Trophoblast cell (in vitro differentiated cells and primary cell): ENCODE measurements around the gene SERINC3.

Experiments used
- DNase-seq, 2 donors: peaks; one replicate each; pipeline ENCODE4 v3.0.0-alpha.2; 2016
- H2AFZ ChIP-seq: 2 replicates; pipeline ENCODE4 v1.6.1; 2013; ENCODE audit warnings: low read length, moderate library complexity, mild to moderate bottlenecking; ENCODE audit not compliant: insufficient read depth, poor library complexity
- H2AK5ac ChIP-seq: 2 replicates; pipeline ENCODE4 v1.6.1; 2013; ENCODE audit warnings: mild to moderate bottlenecking, low read length
- H2BK120ac ChIP-seq: 2 replicates; pipeline ENCODE4 v1.6.1; 2013; ENCODE audit warnings: low read length, mild to moderate bottlenecking, moderate library complexity; ENCODE audit not compliant: insufficient read depth, poor library complexity
- H2BK12ac ChIP-seq: 2 replicates; pipeline ENCODE4 v1.6.1; 2013; ENCODE audit warnings: mild to moderate bottlenecking, low read length, moderate library complexity
- H2BK5ac ChIP-seq: 2 replicates; pipeline ENCODE4 v1.6.1; 2013; ENCODE audit warnings: low read length, low read depth, moderate library complexity, mild to moderate bottlenecking; ENCODE audit not compliant: poor library complexity
- H3K14ac ChIP-seq: 2 replicates; pipeline ENCODE4 v1.6.1; 2013; ENCODE audit warnings: mild to moderate bottlenecking, low read length
- H3K18ac ChIP-seq: 2 replicates; pipeline ENCODE4 v1.6.1; 2013; ENCODE audit warnings: mild to moderate bottlenecking, low read length
- H3K23ac ChIP-seq: 2 replicates; pipeline ENCODE4 v1.6.1; 2013; ENCODE audit warnings: low read length
- H3K27ac ChIP-seq: 2 replicates; pipeline ENCODE4 v1.5.1; 2013; ENCODE audit warnings: low read depth, mild to moderate bottlenecking, inconsistent platforms, low read length, moderate library complexity
- H3K27me3 ChIP-seq: 2 replicates; pipeline ENCODE4 v1.6.1; 2013; ENCODE audit warnings: inconsistent platforms, mild to moderate bottlenecking, low read length, moderate library complexity; ENCODE audit not compliant: insufficient read depth
- H3K36me3 ChIP-seq, 2 experiments: 1 replicate in 1 of 2; 2 replicates in 1 of 2; pipeline ENCODE4 v1.6.1; 2013; ENCODE audit warnings: low read length in 2 of 2, mild to moderate bottlenecking in 2 of 2, moderate library complexity in 1 of 2; ENCODE audit not compliant: insufficient read depth in 2 of 2, control insufficient read depth in 1 of 2
- H3K4ac ChIP-seq: 2 replicates; pipeline ENCODE4 v1.6.1; 2013; ENCODE audit warnings: low read depth, mild to moderate bottlenecking, low read length, moderate library complexity
- H3K4me1 ChIP-seq, 2 experiments: 1 replicate in 1 of 2; 2 replicates in 1 of 2; pipeline ENCODE4 v1.6.1; 2013; ENCODE audit warnings: low read length in 2 of 2, mild to moderate bottlenecking in 2 of 2, moderate library complexity in 1 of 2; ENCODE audit not compliant: insufficient read depth in 2 of 2, control insufficient read depth in 1 of 2
- H3K4me2 ChIP-seq: 2 replicates; pipeline ENCODE4 v1.6.1; 2013; ENCODE audit warnings: inconsistent platforms, mild to moderate bottlenecking, low read length, moderate library complexity
- H3K4me3 ChIP-seq: 2 replicates; pipeline ENCODE4 v1.5.1; 2013; ENCODE audit warnings: mild to moderate bottlenecking, low read depth, low read length, inconsistent platforms
- H3K79me1 ChIP-seq: one replicate; pipeline ENCODE4 v1.6.1; 2013; ENCODE audit warnings: low read length
- H3K79me2 ChIP-seq: 2 replicates; pipeline ENCODE4 v1.6.1; 2013; ENCODE audit warnings: low read length, mild to moderate bottlenecking; ENCODE audit not compliant: control insufficient read depth, insufficient read depth, poor library complexity
- H3K9ac ChIP-seq: 2 replicates; pipeline ENCODE4 v1.6.1; 2013; ENCODE audit warnings: mild to moderate bottlenecking, low read length
- H3K9me3 ChIP-seq: 2 replicates; pipeline ENCODE4 v1.6.1; 2013; ENCODE audit warnings: low read depth, mild to moderate bottlenecking, control low read depth, inconsistent platforms, low read length; ENCODE audit not compliant: insufficient read depth
- H4K12ac ChIP-seq: 2 replicates; pipeline ENCODE4 v1.6.1; 2013; ENCODE audit warnings: low read depth, mild to moderate bottlenecking, low read length, moderate library complexity
- H4K8ac ChIP-seq: 2 replicates; pipeline ENCODE4 v1.6.1; 2013; ENCODE audit warnings: low read depth, mild to moderate bottlenecking, low read length, moderate library complexity
- H4K91ac ChIP-seq: one replicate; pipeline ENCODE4 v1.6.1; 2013; ENCODE audit warnings: low read depth, mild to moderate bottlenecking, low read length, moderate library complexity
- WGBS: extraction: QIAGEN DNeasy Blood & Tissue Kit; methylation state at CpG from one replicate; pipeline ENCODE4 v1.1.7; 2013; ENCODE audit warnings: missing lambda C conversion rate; ENCODE audit not compliant: insufficient read length, insufficient coverage; ENCODE audit errors: extremely low coverage; 5-methylcytosine and 5-hydroxymethylcytosine counted together

Gene SERINC3

GRCh38 chr20:44527716-44528199, 5.9 kb upstream of the SERINC3 start:
- no peaks in the 10 kb centered on the region for H3K9me3 ChIP-seq
- H2AK5ac ChIP-seq: no peak overlapping the region
- H3K23ac ChIP-seq: no peak overlapping the region
- no peak overlapping the region for H4K91ac ChIP-seq
- H3K36me3 ChIP-seq: no peaks in the 10 kb centered on the region
- no CpG with 5 or more reads among the region's 4 CpGs for WGBS
- H3K9ac ChIP-seq: no peak overlapping the region
- DNase-seq: no peak
- no peak overlapping the region for H2BK12ac ChIP-seq
- H3K4me1 ChIP-seq: peaks cover 14 to 15% of the 10 kb centered on the region in 2 experiments
- peaks cover 20% of the 10 kb centered on the region for H3K79me1 ChIP-seq
- H3K27ac ChIP-seq: no peak overlapping the region
- no peak overlapping the region for H4K12ac ChIP-seq
- no peak overlapping the region for H4K8ac ChIP-seq
- H3K18ac ChIP-seq: no peak overlapping the region
- no peak overlapping the region for H2BK120ac ChIP-seq
- H2BK5ac ChIP-seq: no peak overlapping the region
- no peak overlapping the region for H2AFZ ChIP-seq
- H3K27me3 ChIP-seq: no peaks in the 10 kb centered on the region
- peaks cover 5% of the 10 kb centered on the region for H3K79me2 ChIP-seq
- H3K4ac ChIP-seq: no peak overlapping the region
- H3K4me2 ChIP-seq: no peak overlapping the region
- H3K4me3 ChIP-seq: no peak overlapping the region
- H3K14ac ChIP-seq: no peak overlapping the region

GRCh38 chr20:44526129-44526528, 4.3 kb upstream of the SERINC3 start:
- no peak overlapping the region for H3K9ac ChIP-seq
- H2AFZ ChIP-seq: no peak overlapping the region
- peak overlapping the region; percentile 72 for H2BK5ac ChIP-seq
- no peak overlapping the region for H3K4me2 ChIP-seq
- peak overlapping the region; percentile 82 for H2BK120ac ChIP-seq
- H2BK12ac ChIP-seq: peak overlapping the region; percentile 43
- H3K79me1 ChIP-seq: peaks cover 14% of the 10 kb centered on the region
- H3K23ac ChIP-seq: no peak overlapping the region
- H4K8ac ChIP-seq: peak overlapping the region; percentile 69
- H3K27me3 ChIP-seq: no peaks in the 10 kb centered on the region
- no peak overlapping the region for H4K12ac ChIP-seq
- H4K91ac ChIP-seq: peak overlapping the region; percentile 75
- no peaks in the 10 kb centered on the region for H3K36me3 ChIP-seq
- DNase-seq: peak; percentile 32 to 67
- peak overlapping the region; percentile 71 for H3K27ac ChIP-seq
- no peak overlapping the region for H3K4ac ChIP-seq
- no peak overlapping the region for H3K18ac ChIP-seq
- H3K9me3 ChIP-seq: no peaks in the 10 kb centered on the region
- peaks cover 9 to 10% of the 10 kb centered on the region in 2 experiments for H3K4me1 ChIP-seq
- WGBS: no CpG with 5 or more reads among the region's 6 CpGs
- no peak overlapping the region for H3K4me3 ChIP-seq
- H2AK5ac ChIP-seq: no peak overlapping the region
- peak overlapping the region; percentile 42 for H3K14ac ChIP-seq
- H3K79me2 ChIP-seq: peaks cover 6% of the 10 kb centered on the region

GRCh38 chr20:44523746-44524145, 1.9 kb upstream of the SERINC3 start:
- no peak overlapping the region for H3K4me2 ChIP-seq
- no peak overlapping the region for H3K14ac ChIP-seq
- WGBS: no CpG with 5 or more reads among the region's 4 CpGs

GRCh38 chr20:44522841-44523240, 971 bp upstream of the SERINC3 start:
- H3K9me3 ChIP-seq: no peaks in the 10 kb centered on the region
- DNase-seq: no peak
- no peak overlapping the region for H3K4me3 ChIP-seq
- H3K23ac ChIP-seq: no peak overlapping the region
- no peak overlapping the region for H2BK12ac ChIP-seq
- no peak overlapping the region for H2BK5ac ChIP-seq
- no peak overlapping the region for H3K4me2 ChIP-seq
- no peak overlapping the region for H3K27ac ChIP-seq
- H3K14ac ChIP-seq: no peak overlapping the region
- no peak overlapping the region for H2AFZ ChIP-seq
- no peaks in the 10 kb centered on the region for H3K36me3 ChIP-seq
- H3K18ac ChIP-seq: no peak overlapping the region
- peaks cover 13% of the 10 kb centered on the region in 2 experiments for H3K4me1 ChIP-seq
- no peak overlapping the region for H2BK120ac ChIP-seq
- H3K27me3 ChIP-seq: no peaks in the 10 kb centered on the region
- no peak overlapping the region for H4K91ac ChIP-seq
- peaks cover 8% of the 10 kb centered on the region for H3K79me2 ChIP-seq
- H2AK5ac ChIP-seq: no peak overlapping the region
- H4K12ac ChIP-seq: no peak overlapping the region
- no peak overlapping the region for H3K4ac ChIP-seq
- peaks cover 14% of the 10 kb centered on the region for H3K79me1 ChIP-seq
- no peak overlapping the region for H3K9ac ChIP-seq
- no peak overlapping the region for H4K8ac ChIP-seq
- WGBS: no CpG with 5 or more reads among the region's 1 CpG

More at GRCh38 chr20:44523746-44524145, 1.9 kb upstream of the SERINC3 start:
- no peak overlapping the region for H4K91ac ChIP-seq
- H2AFZ ChIP-seq: no peak overlapping the region
- H4K8ac ChIP-seq: no peak overlapping the region
- no peak overlapping the region for H3K4me3 ChIP-seq
- no peaks in the 10 kb centered on the region for H3K9me3 ChIP-seq
- peaks cover 13% of the 10 kb centered on the region in 2 experiments for H3K4me1 ChIP-seq
- no peak overlapping the region for H2AK5ac ChIP-seq
- no peak overlapping the region for H3K4ac ChIP-seq
- no peak overlapping the region for H2BK120ac ChIP-seq
- H3K18ac ChIP-seq: no peak overlapping the region
- H3K9ac ChIP-seq: no peak overlapping the region
- no peak overlapping the region for H3K27ac ChIP-seq
- no peak overlapping the region for H2BK5ac ChIP-seq
- H3K79me2 ChIP-seq: peaks cover 8% of the 10 kb centered on the region
- no peaks in the 10 kb centered on the region for H3K27me3 ChIP-seq
- H3K79me1 ChIP-seq: peaks cover 14% of the 10 kb centered on the region
- no peak overlapping the region for H4K12ac ChIP-seq
- H2BK12ac ChIP-seq: peak overlapping the region; percentile 62
- no peak for DNase-seq
- no peak overlapping the region for H3K23ac ChIP-seq
- no peaks in the 10 kb centered on the region for H3K36me3 ChIP-seq
